PC-3 (cell line): ENCODE data around the gene TXNDC2.

Experiments
- CTCF ChIP-seq: fragments of 300-600 bp; sonication (generic); conservative IDR thresholded peaks from 2 replicates; pipeline ENCODE4 v1.5.1; 2017; ENCODE audit warnings: antibody characterized with exemption, low read depth, mild to moderate bottlenecking, low read length
- EZH2 ChIP-seq: fragments of 300-600 bp; sonication (generic); IDR thresholded peaks from one replicate; pipeline ENCODE4 v1.6.1; 2017; ENCODE audit warnings: antibody characterized with exemption, mild to moderate bottlenecking, low read length; ENCODE audit not compliant: unreplicated experiment

GRCh38 chr18:9924371-9924943, 38.7 kb downstream of the TXNDC2 start:
- TF ChIP-seq CTCF: no peak
- no peak for TF ChIP-seq EZH2
